Nucleus accumbens (tissue), 56 donors: ENCODE results near the gene FOXP2.
"Not testable (repeated sequence)": the region's sequence is repeated elsewhere in the genome, so short reads cannot be mapped to it uniquely, and the experiment has no call there.

Source experiments
- DNase-seq, 56 donors: peaks; one replicate each; lab custom pipeline; 2025; lab: John Stamatoyannopoulos, UW

The FOXP2 gene

DNA sequence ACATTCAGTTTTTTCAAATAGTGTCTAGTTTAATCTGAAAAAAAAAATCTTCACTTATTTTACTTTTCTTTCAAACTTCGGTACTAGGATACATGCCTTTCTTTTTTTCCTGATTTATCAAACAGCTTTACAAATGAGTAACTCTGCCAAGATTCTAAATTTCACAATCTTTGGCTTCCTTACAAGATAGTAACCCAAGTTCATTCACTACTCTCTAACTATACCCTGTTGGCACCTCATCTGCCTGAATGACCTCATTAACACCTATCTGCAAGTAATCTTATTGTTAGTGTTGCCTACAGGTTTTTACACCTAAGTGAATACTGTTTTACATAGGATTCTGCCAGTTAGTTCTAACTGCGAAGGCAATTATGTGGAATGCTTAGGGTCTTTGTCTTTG lies 159.8 kb downstream of the FOXP2 start:
- no peak for DNase-seq

DNA sequence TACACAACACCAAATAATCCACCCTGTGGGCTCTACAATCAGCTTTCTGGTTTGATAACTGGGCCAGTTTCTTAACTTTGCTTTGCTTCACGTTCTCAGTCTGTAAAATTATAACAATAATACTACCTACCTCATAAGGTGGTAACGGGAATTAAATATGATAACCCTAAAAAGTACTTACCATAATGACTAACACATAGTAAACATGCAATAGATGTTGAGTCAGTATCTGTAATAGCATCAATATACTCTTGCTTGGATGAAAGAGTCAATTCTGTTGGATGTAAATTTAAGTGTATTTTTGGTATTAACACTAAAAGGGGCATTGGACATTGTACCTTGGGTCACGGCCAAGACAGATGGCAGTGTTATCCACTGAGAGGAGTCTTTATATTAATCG lies 160.5 kb downstream of the FOXP2 start:
- no peak for DNase-seq

DNA sequence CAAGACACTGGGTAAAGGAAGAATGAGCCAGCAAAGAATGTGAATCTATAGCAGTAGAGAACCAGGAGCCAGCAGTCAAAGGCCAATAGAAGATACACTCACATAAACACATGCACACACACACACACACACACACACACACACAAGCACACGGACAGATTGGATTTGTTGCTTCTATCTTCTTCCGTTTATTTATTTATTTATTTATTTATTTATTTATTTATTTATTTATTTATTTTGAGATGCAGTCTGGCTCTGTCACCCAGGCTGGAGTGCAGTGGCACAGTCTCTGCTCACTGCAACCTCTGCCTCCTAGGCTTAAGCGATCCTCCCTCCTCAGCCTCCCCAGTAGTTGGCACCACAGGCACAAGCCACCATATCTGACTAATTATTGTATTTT lies 166.3 kb downstream of the FOXP2 start:
- not testable (repeated sequence) for DNase-seq

DNA sequence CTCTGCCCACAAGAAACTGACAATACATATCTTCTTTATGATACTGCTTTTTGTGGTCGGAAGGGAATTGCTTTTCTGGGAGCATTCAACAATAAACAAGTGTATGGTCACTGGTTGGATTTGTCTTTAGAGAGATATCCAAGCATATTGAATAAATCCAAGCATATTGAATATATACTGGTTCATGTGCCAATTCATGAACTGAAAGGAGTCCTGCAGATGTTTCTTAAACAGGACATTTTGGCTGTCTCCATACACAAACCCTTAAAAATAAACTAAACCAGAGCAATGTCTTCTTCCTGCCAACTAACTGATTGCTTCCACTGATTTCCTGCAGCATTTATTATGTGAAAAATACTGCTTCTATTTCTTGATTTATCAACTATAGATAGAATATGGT lies 173.9 kb downstream of the FOXP2 start:
- DNase-seq, result no peak

DNA sequence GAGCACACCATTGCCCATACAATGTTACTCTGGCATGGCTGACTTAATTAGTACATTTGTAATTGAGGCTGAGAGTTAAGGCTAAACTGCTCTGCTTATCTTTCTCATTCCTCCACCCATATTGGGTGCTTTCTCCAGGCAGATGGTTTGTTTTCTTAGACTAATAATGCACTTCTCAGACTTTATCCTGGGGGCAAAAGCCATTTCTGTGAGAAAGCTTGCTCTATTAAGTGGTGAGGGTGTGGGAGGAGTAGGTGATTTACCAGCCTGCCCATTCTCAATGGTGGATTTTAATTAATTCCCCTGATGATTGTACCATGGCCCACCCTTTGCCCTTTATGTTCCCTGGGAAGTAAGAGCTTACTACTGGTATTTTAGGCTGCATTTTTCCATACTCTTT lies 174.8 kb downstream of the FOXP2 start:
- no peak for DNase-seq

DNA sequence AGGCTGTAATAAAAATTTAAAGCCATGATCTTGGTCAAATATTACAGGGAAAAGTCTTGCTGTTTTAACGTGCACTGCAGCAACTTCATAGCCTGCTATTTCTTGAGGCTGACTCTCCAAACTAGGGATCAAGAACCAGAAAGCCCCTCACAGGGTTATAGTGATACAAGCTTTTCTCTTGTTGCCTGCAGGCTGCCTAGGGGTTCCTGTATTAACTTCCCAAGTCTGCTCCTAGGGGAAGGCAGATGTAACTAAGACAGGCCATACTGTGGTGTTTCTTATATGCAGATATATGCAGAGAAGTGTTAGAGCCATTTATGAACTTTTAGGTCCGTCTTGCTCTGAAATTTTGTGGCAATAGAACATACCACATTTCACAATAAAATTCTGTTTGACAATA lies 175.7 kb downstream of the FOXP2 start:
- DNase-seq, result no peak

DNA sequence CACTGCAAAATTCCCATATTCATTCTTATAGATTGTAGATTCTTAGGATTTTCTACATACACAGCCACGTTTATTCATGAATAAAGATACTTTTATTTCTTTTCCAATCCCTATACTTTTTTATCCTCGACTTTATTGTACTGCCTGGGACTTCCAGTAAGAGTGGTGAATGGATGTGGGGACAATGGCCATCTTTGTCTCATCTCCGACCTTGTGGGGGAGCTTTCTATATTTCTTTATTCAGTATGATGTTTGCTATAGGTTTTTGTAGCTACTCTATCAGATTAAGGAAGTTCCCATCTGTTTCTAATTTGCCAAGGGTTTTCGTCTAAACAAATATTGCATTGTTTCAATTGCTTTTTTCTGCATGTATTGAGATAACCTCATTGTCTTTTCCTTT lies 184.3 kb downstream of the FOXP2 start:
- no peak for DNase-seq

DNA sequence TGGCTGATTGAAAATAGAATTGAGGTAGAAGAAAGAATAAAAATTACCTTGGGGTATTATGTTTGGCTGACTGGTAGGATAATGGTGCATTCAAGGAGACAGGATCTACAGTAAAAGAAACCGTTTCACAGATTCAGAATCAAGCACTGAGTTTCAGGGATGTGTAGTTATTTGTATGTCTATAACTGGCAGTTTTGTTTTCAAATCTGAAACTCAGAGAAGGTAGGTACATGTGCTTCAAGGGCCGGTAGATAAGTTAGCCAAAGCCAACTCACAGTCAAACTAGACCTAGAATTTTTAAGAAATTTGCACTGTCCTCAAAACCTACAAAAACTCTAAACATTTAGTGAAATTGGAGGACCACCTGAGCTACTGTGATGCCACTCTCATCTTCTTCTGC lies 191.5 kb downstream of the FOXP2 start:
- DNase-seq, result no peak

DNA sequence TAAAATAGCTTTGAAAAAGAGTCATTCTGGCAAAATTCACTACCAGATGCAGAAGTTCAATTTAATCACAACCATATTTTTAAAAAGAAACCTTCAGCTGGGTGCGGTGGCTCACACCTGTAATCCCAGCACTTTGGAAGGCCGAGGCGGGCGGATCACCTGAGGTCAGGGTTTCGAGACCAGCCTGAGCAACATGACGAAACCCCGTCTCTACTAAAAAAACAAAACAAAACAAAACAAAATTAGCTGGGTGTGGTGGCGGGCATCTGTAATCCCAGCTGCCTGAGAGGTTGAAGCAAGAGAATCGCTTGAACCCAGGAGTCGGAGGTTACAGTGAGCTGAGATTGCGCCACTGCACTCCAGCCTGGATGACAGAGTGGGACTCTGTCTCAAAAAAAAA lies 194.2 kb downstream of the FOXP2 start:
- DNase-seq, result not testable (repeated sequence)

DNA sequence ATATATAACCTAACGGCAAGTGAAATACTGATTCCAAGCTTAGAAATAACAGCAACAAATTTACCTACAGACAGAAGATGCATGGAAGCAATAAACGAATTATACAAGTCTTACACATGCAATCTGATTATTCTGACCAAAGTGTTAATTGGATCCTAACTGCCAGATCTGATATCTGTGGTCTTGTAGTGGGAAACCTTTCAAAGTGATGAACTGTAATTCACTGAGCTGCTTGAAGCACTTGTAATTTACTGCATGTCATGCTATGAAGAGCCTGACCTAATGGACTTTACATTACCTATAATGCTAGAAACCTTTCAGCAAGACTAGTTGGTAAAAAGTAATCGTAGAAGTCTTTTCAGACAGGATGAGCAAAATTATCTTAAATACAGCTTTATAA lies 205.6 kb downstream of the FOXP2 start:
- DNase-seq, result no peak

DNA sequence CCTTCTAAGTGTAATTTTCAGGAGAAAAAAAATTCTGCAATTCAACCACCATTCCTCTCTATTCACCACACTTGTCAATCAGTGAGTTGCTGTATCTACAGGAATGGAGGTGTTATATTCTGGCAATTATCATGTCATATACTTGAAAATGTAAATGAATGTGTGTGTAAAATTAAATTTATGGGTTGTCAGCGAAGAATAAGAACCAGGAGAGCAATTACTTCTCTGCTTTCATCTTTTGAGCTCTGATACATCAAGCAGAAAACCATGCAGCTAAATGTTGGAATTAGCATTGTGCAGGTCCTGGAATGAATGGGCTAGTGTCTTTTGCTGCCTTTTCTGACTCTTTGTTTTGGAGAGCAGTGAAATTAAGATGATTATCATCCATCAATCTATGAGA lies 207.6 kb downstream of the FOXP2 start:
- DNase-seq, result no peak

DNA sequence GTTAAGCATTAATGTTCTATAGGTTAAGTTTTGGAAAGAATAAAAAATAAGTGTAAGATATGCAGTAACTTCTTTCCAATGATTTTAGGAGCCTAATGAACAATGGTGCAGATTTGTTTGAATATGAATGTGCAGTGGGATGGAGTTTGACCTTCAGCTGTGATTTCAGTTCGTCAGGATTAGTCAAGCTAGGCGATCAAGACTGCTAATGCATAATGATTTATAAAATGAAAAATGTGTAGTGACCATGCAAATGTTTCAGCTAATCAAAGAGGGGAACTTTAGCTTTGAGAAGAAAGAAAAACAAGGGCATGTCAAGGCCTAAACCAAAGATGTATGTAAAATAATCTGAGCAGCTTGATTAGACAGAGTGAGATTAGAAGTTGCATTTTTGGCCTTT lies 208.5 kb downstream of the FOXP2 start:
- no peak for DNase-seq

DNA sequence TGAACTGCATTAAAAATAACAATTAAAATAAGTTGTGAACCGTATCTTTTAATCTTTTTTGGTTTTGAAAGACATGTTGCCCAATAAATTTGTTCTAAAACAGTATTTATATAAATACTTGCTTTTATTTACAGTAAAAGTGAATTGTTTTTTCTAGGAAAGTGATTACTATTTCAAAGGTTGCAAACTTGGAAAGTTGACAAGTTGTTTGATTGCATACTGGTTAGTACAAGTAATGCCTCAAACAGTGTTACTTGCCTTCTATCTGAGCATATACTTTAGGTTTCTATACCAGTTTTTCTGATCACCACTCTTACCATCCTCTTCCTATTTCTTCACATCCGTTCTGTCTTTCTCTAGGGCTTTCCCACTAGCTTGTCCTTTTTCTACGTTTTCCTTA lies 212.6 kb downstream of the FOXP2 start:
- DNase-seq, result no peak

DNA sequence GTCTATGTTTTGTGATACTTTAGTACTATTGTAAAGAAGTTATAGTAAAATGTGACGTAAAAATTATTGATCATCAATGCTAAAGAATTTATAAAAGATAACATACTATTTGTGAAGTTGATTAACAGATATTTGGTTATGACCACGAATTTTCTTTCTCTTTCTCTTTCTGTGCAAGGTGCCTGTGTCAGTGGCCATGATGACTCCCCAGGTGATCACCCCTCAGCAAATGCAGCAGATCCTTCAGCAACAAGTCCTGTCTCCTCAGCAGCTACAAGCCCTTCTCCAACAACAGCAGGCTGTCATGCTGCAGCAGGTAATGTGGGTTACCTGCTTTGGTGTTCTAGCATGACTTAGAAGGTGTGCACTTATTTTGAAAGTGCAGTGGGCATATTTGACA lies 213.7 kb downstream of the FOXP2 start:
- DNase-seq, result no peak

DNA sequence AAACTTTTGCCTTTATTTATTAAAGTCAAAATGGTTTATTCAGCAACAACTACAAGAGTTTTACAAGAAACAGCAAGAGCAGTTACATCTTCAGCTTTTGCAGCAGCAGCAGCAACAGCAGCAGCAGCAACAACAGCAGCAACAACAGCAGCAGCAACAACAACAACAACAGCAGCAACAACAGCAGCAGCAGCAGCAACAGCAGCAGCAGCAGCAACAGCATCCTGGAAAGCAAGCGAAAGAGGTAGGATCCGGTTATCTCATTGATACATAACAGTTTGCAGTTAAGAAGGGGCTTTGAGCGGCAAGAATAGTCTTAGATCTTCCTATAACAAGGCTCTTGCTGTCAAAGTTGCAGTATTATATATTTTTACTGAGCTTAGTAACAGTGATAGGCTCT lies 215.1 kb downstream of the FOXP2 start:
- peak in 1 of 56 donors; percentile 1 for DNase-seq

DNA sequence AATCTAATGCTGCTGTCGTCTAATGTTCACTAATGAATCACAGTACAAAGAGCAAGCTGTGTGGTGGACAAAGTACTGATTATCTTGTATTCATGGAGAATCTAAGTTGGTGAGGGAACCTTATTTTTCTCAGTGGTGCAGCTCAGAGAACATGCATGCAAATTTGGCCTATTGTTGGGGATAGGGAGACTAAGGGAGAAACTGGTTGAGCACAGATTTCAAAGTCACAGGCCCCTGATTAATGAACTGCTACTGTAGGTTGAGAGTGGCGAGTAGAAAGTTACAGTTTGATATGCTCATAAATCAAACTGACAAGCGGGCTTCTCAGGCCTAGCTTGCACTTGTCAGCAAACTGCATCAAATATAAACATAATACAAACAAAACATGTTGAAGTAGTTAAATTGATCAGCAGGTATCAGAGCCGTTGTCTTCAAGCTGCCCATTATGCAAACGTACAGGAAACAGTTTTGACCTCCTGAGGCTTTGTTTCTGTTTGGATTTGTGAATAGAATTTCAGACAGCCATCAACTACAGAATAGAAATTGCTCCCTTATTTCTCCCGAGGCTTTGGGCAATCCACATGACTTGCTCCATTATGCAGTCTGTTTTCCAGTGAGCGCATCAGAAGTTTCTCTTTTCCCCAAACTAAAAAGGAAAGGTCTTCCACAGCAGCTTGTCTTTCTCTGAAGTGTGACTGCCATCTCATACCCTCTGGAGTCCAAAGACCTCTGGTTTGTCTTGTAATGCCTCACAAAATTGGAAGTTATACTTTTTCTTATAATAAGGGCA lies 215.8 kb downstream of the FOXP2 start:
- DNase-seq, result peak in 2 of 56 donors; percentile 3 to 11

DNA sequence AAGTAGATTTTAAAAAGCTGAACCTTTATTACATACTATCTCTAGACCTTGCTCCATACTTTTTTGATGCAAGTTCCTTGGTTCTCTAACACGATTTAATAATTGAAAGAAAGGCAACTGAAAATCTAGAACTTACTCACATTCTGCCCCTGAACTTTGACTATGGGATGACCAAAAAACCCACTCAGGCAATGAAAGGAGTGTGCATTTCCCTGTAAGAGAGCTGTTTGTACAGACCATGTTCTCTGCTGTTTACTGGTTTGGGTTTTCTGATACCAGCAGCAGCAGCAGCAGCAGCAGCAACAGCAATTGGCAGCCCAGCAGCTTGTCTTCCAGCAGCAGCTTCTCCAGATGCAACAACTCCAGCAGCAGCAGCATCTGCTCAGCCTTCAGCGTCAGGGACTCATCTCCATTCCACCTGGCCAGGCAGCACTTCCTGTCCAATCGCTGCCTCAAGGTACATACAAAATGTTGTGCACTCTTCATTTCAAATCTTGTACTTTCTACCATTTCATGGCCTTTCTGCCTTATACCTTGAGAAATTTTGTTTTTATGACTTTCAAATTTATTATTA lies 216.7 kb downstream of the FOXP2 start:
- DNase-seq, result no peak

DNA sequence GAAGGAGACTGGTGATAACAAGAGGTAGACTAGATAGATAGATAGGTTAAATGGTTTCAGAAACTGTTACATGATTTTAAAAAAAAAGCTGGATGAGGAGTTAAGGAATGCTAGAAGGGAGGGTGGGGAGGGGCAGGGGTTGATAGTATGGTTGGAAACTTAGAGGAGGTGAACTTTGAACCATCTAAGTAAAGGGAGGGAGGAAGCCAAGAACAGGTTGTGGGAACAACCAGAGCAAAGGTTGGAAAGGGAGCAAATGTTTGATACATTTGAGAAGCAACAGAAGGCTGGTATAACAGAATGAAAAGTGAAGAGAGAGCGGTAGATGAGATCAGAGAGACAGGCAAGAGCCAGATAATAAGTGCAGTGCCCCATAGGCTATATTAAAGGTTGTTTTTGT lies 224.8 kb downstream of the FOXP2 start:
- DNase-seq, result no peak

DNA sequence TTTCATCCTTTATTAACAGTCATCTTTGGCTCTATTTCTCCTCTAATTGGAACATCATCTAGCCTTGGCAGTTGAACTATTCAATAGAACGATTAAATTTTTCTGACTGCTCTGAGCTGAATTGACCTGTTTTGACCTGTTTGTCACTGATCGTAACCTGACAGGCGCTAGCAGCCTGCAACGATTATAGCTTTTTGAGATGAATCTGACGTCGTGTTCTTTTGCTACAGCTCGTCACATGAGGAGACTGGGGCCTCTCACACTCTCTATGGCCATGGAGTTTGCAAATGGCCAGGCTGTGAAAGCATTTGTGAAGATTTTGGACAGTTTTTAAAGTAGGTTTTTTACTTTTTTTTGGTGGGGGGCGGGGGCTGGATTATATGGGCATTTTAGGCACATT lies 229.8 kb downstream of the FOXP2 start:
- DNase-seq, result no peak

DNA sequence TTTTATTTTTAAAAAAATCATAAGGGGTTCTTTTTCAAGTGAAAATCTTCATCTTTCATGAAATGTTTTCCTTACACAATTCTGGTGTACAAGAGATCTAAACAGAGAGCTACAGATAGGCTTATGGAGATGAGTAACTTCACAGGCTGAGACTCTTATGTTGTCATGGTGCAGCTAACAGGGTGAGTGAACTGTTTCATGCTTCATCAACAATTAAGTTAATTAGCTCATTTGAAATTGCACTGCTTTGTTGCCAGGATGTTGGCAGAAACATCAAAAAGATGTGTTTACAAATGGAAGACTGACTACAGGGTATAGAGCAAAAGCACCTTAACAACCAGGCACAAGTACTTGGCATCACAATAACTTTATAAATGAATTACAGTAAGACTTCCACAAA lies 230.8 kb downstream of the FOXP2 start:
- no peak for DNase-seq

DNA sequence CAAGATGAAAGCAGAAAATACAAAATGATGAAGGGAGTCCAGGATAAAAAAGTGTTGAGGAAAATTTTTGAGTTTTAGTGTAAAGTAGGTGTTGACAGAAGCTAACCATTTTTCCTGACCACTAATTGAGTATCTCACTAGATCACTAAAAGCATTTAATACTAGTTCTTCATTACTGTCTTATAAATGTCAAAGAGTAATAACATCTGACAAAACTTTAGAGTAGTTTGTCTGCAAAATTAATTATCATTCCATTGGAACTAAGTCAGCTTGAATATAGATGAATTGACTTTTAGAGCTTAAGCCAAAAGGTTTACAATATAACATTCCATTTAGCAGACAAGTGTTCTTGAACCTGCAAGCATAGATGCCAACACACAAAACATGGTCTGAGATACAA lies 232.9 kb downstream of the FOXP2 start:
- no peak for DNase-seq

DNA sequence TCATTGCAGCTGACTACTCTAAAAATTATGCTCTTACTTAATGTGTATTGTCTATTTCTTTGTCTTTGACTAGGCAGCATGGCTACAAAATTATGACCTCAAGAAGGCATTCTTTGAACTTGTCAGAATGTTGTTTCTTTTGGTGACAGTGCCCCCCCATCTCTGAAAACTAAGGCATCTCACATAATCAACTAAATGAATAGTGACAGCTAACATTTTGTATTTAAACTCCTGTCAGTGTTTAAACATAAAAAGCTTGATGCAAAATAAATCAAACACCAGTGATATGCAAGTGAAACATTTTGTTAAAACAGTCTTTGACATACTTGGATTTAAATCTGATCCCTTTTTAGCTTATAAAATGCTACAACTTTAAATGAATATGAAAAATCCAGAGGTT lies 233.5 kb downstream of the FOXP2 start:
- no peak for DNase-seq

DNA sequence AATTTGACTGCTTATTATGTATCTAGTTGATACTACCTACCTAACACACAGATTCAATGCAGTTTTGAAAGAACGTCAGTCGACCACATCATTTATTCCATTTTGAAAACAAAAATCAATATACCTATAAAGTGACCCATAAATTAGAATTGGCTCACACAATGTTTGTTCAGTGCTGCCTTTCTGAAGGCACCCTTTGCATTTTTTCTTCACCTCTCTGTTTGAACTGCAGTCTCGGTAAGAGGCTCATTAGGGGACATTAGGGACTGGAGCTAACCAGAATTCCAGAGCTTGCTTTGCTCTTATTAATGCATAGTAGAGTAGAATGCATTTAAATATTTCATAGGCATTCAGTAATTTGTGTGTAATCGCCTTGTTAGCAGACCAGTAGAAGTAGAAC lies 234.1 kb downstream of the FOXP2 start:
- DNase-seq, result no peak
